Measurements from ENCODE around the gene PRKCZ.
A peak's percentile ranks its signal among the peaks of the same experiment; 100 is the strongest.

Gene PRKCZ

GRCh38 chr1:2195785-2196184 is 145.6 kb downstream of the PRKCZ start:
- no peak overlapping the region for H3K9ac ChIP-seq (ENCODE audit: low read length)

GRCh38 chr1:2196901-2197638 is 146.9 kb downstream of the PRKCZ start:
- H3K56ac ChIP-seq (ENCODE audit: low read length): no peak overlapping the region
- peaks cover 1% of the 10 kb centered on the region for H3K4me1 ChIP-seq (ENCODE audit: control insufficient read depth, low read depth, low read length)
- no peak overlapping the region for H4K8ac ChIP-seq (ENCODE audit: low read depth, low read length)
- H3K23ac ChIP-seq (ENCODE audit: low read length): no peak overlapping the region
- no peak overlapping the region for H3K4me3 ChIP-seq (ENCODE audit: low read length)
- no peaks in the 10 kb centered on the region for H3K27me3 ChIP-seq (ENCODE audit: insufficient read depth, low read length, poor library complexity)
- no peak overlapping the region for H3K27ac ChIP-seq (ENCODE audit: low read depth, low read length)
- peaks cover 4% of the 10 kb centered on the region for H3K79me1 ChIP-seq (ENCODE audit: low read length)
- H3K36me3 ChIP-seq (ENCODE audit: control insufficient read depth, insufficient read depth, low read length): no peaks in the 10 kb centered on the region
- DNase-seq: no peak
- H4K5ac ChIP-seq (ENCODE audit: low read length): no peak overlapping the region
- WGBS (ENCODE audit: extremely low coverage, insufficient coverage, low lambda C conversion rate): no CpG with 5 or more reads among the region's 17 CpGs
- H2BK5ac ChIP-seq (ENCODE audit: low read length): no peak overlapping the region
- peaks cover 12% of the 10 kb centered on the region for H3K79me2 ChIP-seq (ENCODE audit: control insufficient read depth, insufficient read depth, low read length)
- H2BK120ac ChIP-seq (ENCODE audit: low read depth, low read length): no peak overlapping the region
- no peak overlapping the region for H3K9ac ChIP-seq (ENCODE audit: low read length)
- H2AK5ac ChIP-seq (ENCODE audit: low read length): no peak overlapping the region
- no peak overlapping the region for H2BK15ac ChIP-seq (replicated peaks; ENCODE audit: low read depth)
- H3K4me2 ChIP-seq (ENCODE audit: low read length): no peak overlapping the region
- H3K4ac ChIP-seq (ENCODE audit: low read depth, low read length): no peak overlapping the region
- H3K18ac ChIP-seq (ENCODE audit: low read length): no peak overlapping the region

More at GRCh38 chr1:2195785-2196184, 145.6 kb downstream of the PRKCZ start:
- Histone ChIP-seq H3K4me2 (ENCODE audit: low read length) (no peak overlapping the region), H3K23ac (ENCODE audit: low read length) (no peak overlapping the region), H3K36me3 (ENCODE audit: control insufficient read depth, insufficient read depth, low read length) (no peaks in the 10 kb centered on the region), H3K18ac (ENCODE audit: low read length) (no peak overlapping the region), H3K79me2 (ENCODE audit: control insufficient read depth, insufficient read depth, low read length) (peaks cover 12% of the 10 kb centered on the region), H3K27ac (ENCODE audit: low read depth, low read length) (no peak overlapping the region), H2BK5ac (ENCODE audit: low read length) (no peak overlapping the region), H4K8ac (ENCODE audit: low read depth, low read length) (no peak overlapping the region), H2BK120ac (ENCODE audit: low read depth, low read length) (no peak overlapping the region), H3K79me1 (ENCODE audit: low read length) (peaks cover 7% of the 10 kb centered on the region), H2BK15ac (replicated peaks; ENCODE audit: low read depth) (no peak overlapping the region), H4K5ac (ENCODE audit: low read length) (no peak overlapping the region), H3K56ac (ENCODE audit: low read length) (no peak overlapping the region), H3K27me3 (ENCODE audit: insufficient read depth, low read length, poor library complexity) (no peaks in the 10 kb centered on the region), H3K4me3 (ENCODE audit: low read length) (no peak overlapping the region), H3K4me1 (ENCODE audit: control insufficient read depth, low read depth, low read length) (peaks cover 1% of the 10 kb centered on the region), H2AK5ac (ENCODE audit: low read length) (no peak overlapping the region), H3K4ac (ENCODE audit: low read depth, low read length) (no peak overlapping the region)
- WGBS (ENCODE audit: extremely low coverage, insufficient coverage, low lambda C conversion rate): no CpG with 5 or more reads among the region's 11 CpGs
- DNase-seq: no peak

- H3K4me2 ChIP-seq (ENCODE audit: low read length): no peak overlapping the region
- no peak overlapping the region for H3K4me3 ChIP-seq (ENCODE audit: low read length)
- H3K23ac ChIP-seq (ENCODE audit: low read length): no peak overlapping the region
- H4K5ac ChIP-seq (ENCODE audit: low read length): no peak overlapping the region
- H3K18ac ChIP-seq (ENCODE audit: low read length): no peak overlapping the region
- no peaks in the 10 kb centered on the region for H3K27me3 ChIP-seq (ENCODE audit: insufficient read depth, low read length, poor library complexity)
- no peak overlapping the region for H2BK15ac ChIP-seq (replicated peaks; ENCODE audit: low read depth)
- no peaks in the 10 kb centered on the region for H3K36me3 ChIP-seq (ENCODE audit: control insufficient read depth, insufficient read depth, low read length)
- no CpG with 5 or more reads among the region's 10 CpGs for WGBS (ENCODE audit: extremely low coverage, insufficient coverage, low lambda C conversion rate)
- DNase-seq: no peak
- H2BK5ac ChIP-seq (ENCODE audit: low read length): no peak overlapping the region
- peak overlapping the region; percentile 34 for H3K56ac ChIP-seq (ENCODE audit: low read length)
- no peak overlapping the region for H3K9ac ChIP-seq (ENCODE audit: low read length)
- H3K79me2 ChIP-seq (ENCODE audit: control insufficient read depth, insufficient read depth, low read length): peaks cover 7% of the 10 kb centered on the region
- H3K4me1 ChIP-seq (ENCODE audit: control insufficient read depth, low read depth, low read length): peaks cover 1% of the 10 kb centered on the region
- H3K27ac ChIP-seq (ENCODE audit: low read depth, low read length): no peak overlapping the region
- no peak overlapping the region for H4K8ac ChIP-seq (ENCODE audit: low read depth, low read length)
- H3K4ac ChIP-seq (ENCODE audit: low read depth, low read length): no peak overlapping the region
- H2BK120ac ChIP-seq (ENCODE audit: low read depth, low read length): no peak overlapping the region
- peaks cover 2% of the 10 kb centered on the region for H3K79me1 ChIP-seq (ENCODE audit: low read length)
- H2AK5ac ChIP-seq (ENCODE audit: low read length): no peak overlapping the region
Observed at GRCh38 chr1:2197707-2198165, 147.5 kb downstream of the PRKCZ start.

- Histone ChIP-seq H2AK5ac (ENCODE audit: low read length) (peak overlapping the region; percentile 92), H3K79me2 (ENCODE audit: control insufficient read depth, insufficient read depth, low read length) (peaks cover 3% of the 10 kb centered on the region), H3K4me1 (ENCODE audit: control insufficient read depth, low read depth, low read length) (peaks cover 1% of the 10 kb centered on the region), H4K8ac (ENCODE audit: low read depth, low read length) (no peak overlapping the region), H2BK5ac (ENCODE audit: low read length) (no peak overlapping the region), H3K79me1 (ENCODE audit: low read length) (no peaks in the 10 kb centered on the region), H3K4ac (ENCODE audit: low read depth, low read length) (peak overlapping the region; percentile 17), H2BK120ac (ENCODE audit: low read depth, low read length) (no peak overlapping the region), H3K36me3 (ENCODE audit: control insufficient read depth, insufficient read depth, low read length) (no peaks in the 10 kb centered on the region), H3K18ac (ENCODE audit: low read length) (no peak overlapping the region), H3K56ac (ENCODE audit: low read length) (peak overlapping the region; percentile 78), H2BK15ac (replicated peaks; ENCODE audit: low read depth) (no peak overlapping the region), H3K9ac (ENCODE audit: low read length) (peak overlapping the region; percentile 55), H3K27me3 (ENCODE audit: insufficient read depth, low read length, poor library complexity) (no peaks in the 10 kb centered on the region), H3K4me3 (ENCODE audit: low read length) (no peak overlapping the region), H3K27ac (ENCODE audit: low read depth, low read length) (no peak overlapping the region), H3K23ac (ENCODE audit: low read length) (no peak overlapping the region), H3K4me2 (ENCODE audit: low read length) (no peak overlapping the region), H4K5ac (ENCODE audit: low read length) (no peak overlapping the region)
- WGBS (ENCODE audit: extremely low coverage, insufficient coverage, low lambda C conversion rate): no CpG with 5 or more reads among the region's 11 CpGs
- no peak for DNase-seq
Observed at GRCh38 chr1:2198571-2198970, 148.4 kb downstream of the PRKCZ start.

GRCh38 chr1:2199042-2199810 is 149.0 kb downstream of the PRKCZ start:
- Histone ChIP-seq H2BK5ac (ENCODE audit: low read length) (no peak overlapping the region), H3K18ac (ENCODE audit: low read length) (no peak overlapping the region), H3K27ac (ENCODE audit: low read depth, low read length) (no peak overlapping the region), H3K4me1 (ENCODE audit: control insufficient read depth, low read depth, low read length) (peaks cover 1% of the 10 kb centered on the region), H3K79me2 (ENCODE audit: control insufficient read depth, insufficient read depth, low read length) (no peaks in the 10 kb centered on the region), H2BK120ac (ENCODE audit: low read depth, low read length) (no peak overlapping the region), H3K9ac (ENCODE audit: low read length) (peak overlapping the region; percentile 90), H3K4me2 (ENCODE audit: low read length) (peak overlapping the region; percentile 84), H2AK5ac (ENCODE audit: low read length) (peak overlapping the region; percentile 92), H3K23ac (ENCODE audit: low read length) (no peak overlapping the region), H3K36me3 (ENCODE audit: control insufficient read depth, insufficient read depth, low read length) (no peaks in the 10 kb centered on the region), H3K4ac (ENCODE audit: low read depth, low read length) (peak overlapping the region; percentile 17), H3K79me1 (ENCODE audit: low read length) (no peaks in the 10 kb centered on the region), H3K27me3 (ENCODE audit: insufficient read depth, low read length, poor library complexity) (no peaks in the 10 kb centered on the region), H3K56ac (ENCODE audit: low read length) (peak overlapping the region; percentile 93), H2BK15ac (replicated peaks; ENCODE audit: low read depth) (no peak overlapping the region), H3K4me3 (ENCODE audit: low read length) (peak overlapping the region; percentile 37), H4K5ac (ENCODE audit: low read length) (no peak overlapping the region), H4K8ac (ENCODE audit: low read depth, low read length) (no peak overlapping the region)
- WGBS (ENCODE audit: extremely low coverage, insufficient coverage, low lambda C conversion rate): no CpG with 5 or more reads among the region's 24 CpGs
- DNase-seq: peak; percentile 93
